ENCODE results near the gene GPRIN3. TPM values are rescaled to one million over a fixed set of nuclear protein-coding genes. Genes with fewer than 3 reads are reported as not detected.
"Not testable (repeated sequence)": the region's sequence is repeated elsewhere in the genome, so short reads cannot be mapped to it uniquely, and the experiment has no call there.

Gene GPRIN3
- total and polyA plus RNA-seq, 7 donors: 1.6 to 4.6 (median 1.8) TPM

GRCh38 chr4:89213382-89213701 lies 94.3 kb downstream of the GPRIN3 start:
- TF ChIP-seq POLR2A (IDR thresholded peaks at IDR 0.05) (no peak), CTCF (IDR thresholded peaks at IDR 0.05) (no peak), POLR2AphosphoS5 (IDR thresholded peaks at IDR 0.05) (no peak), EP300 (IDR thresholded peaks at IDR 0.05) (no peak)
- intact Hi-C loops (cut with DNase I): no loop called here
- H3K4me1 ChIP-seq: peaks cover 0 to 12% (median 7%) of the 10 kb centered on the region in 4 donors
- H3K9me3 ChIP-seq: no peaks in the 10 kb centered on the region
- H3K36me3 ChIP-seq: no peaks in the 10 kb centered on the region
- H3K27me3 ChIP-seq: no peaks in the 10 kb centered on the region
- no peak for DNase-seq
- H3K4me3 ChIP-seq: no peak overlapping the region
- 14 to 55% methylated on average over 4 of the region's 4 CpGs for WGBS, 2 donors
- H3K27ac ChIP-seq: no peak overlapping the region

GRCh38 chr4:89212666-89213381 lies 94.8 kb downstream of the GPRIN3 start:
- Histone ChIP-seq H3K4me3 (no peak overlapping the region), H3K4me1 (peaks cover 0 to 12% (median 7%) of the 10 kb centered on the region in 4 donors), H3K9me3 (no peaks in the 10 kb centered on the region), H3K36me3 (no peaks in the 10 kb centered on the region), H3K27me3 (no peaks in the 10 kb centered on the region), H3K27ac (no peak overlapping the region)
- no peak for DNase-seq
- WGBS, 2 donors: 88 to 89% methylated on average over 4 of the region's 4 CpGs
- intact Hi-C loops (cut with DNase I): no loop called here
- no peak for TF ChIP-seq POLR2AphosphoS5 (IDR thresholded peaks at IDR 0.05)

GRCh38 chr4:89204624-89205023 lies 103.0 kb downstream of the GPRIN3 start:
- no peaks in the 10 kb centered on the region for H3K4me1 ChIP-seq
- no peaks in the 10 kb centered on the region for H3K27me3 ChIP-seq
- H3K4me3 ChIP-seq: no peak overlapping the region
- no peak for DNase-seq
- no peaks in the 10 kb centered on the region for H3K9me3 ChIP-seq
- H3K36me3 ChIP-seq: no peaks in the 10 kb centered on the region
- no peak overlapping the region for H3K27ac ChIP-seq
- TF ChIP-seq POLR2A (IDR thresholded peaks at IDR 0.05): no peak
- no peak for TF ChIP-seq POLR2AphosphoS5 (IDR thresholded peaks at IDR 0.05)
- TF ChIP-seq CTCF (IDR thresholded peaks at IDR 0.05): no peak
- TF ChIP-seq EP300 (IDR thresholded peaks at IDR 0.05): no peak
- WGBS, 2 donors: 71 to 76% methylated on average over 1 of the region's 1 CpG
- intact Hi-C loops (cut with DNase I): no loop called here

GRCh38 chr4:89203902-89204301 lies 103.7 kb downstream of the GPRIN3 start:
- WGBS, 2 donors: 71 to 82% methylated on average over 3 of the region's 3 CpGs
- Histone ChIP-seq H3K36me3 (no peaks in the 10 kb centered on the region), H3K4me3 (no peak overlapping the region), H3K27me3 (no peaks in the 10 kb centered on the region), H3K9me3 (no peaks in the 10 kb centered on the region), H3K27ac (no peak overlapping the region), H3K4me1 (no peaks in the 10 kb centered on the region)
- TF ChIP-seq EP300 (IDR thresholded peaks at IDR 0.05): no peak
- TF ChIP-seq POLR2A (IDR thresholded peaks at IDR 0.05): no peak
- no peak for TF ChIP-seq CTCF (IDR thresholded peaks at IDR 0.05)
- no peak for TF ChIP-seq POLR2AphosphoS5 (IDR thresholded peaks at IDR 0.05)
- intact Hi-C loops (cut with DNase I): no loop called here
- DNase-seq: no peak

GRCh38 chr4:89199394-89199793 lies 108.2 kb downstream of the GPRIN3 start:
- DNase-seq; H3K27me3 ChIP-seq; H3K36me3 ChIP-seq; H3K4me3 ChIP-seq; H3K9me3 ChIP-seq; intact Hi-C loops (cut with DNase I); H3K27ac ChIP-seq; H3K4me1 ChIP-seq: not testable (repeated sequence)
- 94% methylated on average over 1 of the region's 1 CpG; no CpG with 5 or more reads in 1 of the 2 donors for WGBS, 2 donors

- intact Hi-C loops (cut with DNase I): no loop called here
- TF ChIP-seq POLR2A (IDR thresholded peaks at IDR 0.05) (no peak), CTCF (IDR thresholded peaks at IDR 0.05) (no peak), POLR2AphosphoS5 (IDR thresholded peaks at IDR 0.05) (no peak)
- H3K4me1 ChIP-seq: no peaks in the 10 kb centered on the region
- DNase-seq: no peak
- H3K4me3 ChIP-seq: no peak overlapping the region
- H3K27me3 ChIP-seq: no peaks in the 10 kb centered on the region
- WGBS, 2 donors: 96% methylated on average over 2 of the region's 2 CpGs
- no peaks in the 10 kb centered on the region for H3K36me3 ChIP-seq
- H3K9me3 ChIP-seq: no peaks in the 10 kb centered on the region
- no peak overlapping the region for H3K27ac ChIP-seq
Measured at GRCh38 chr4:89197920-89198319, 109.7 kb downstream of the GPRIN3 start.
